GM12878 (cell line): ENCODE data around the gene CCDC137. TPM values are rescaled to one million over a fixed set of nuclear protein-coding genes. Genes with fewer than 3 reads are reported as not detected.

Experiments
- ATAC-seq: fragments of 200-7000 bp; cut with Tn5 transposase; 3 replicates; pipeline ENCODE4 v1.9.1; 2020; ENCODE audit warnings: mild to moderate bottlenecking, moderate library complexity
- BruUV-seq: library from RNA; stranded (reverse); fragments of 400-500 nt; replicated peaks from 2 replicates; lab custom pipeline; 2021; lab: Mats Ljungman, UMichigan
- CTCF ChIA-PET: fragments of 300-600 bp; sonication (Branson Sonifier 250); formaldehyde crosslinking; extraction: SDS; loops from one replicate; lab custom pipeline; 2021; ENCODE audit warnings: inconsistent platforms; lab: Yijun Ruan, JAX
- POLR2A ChIA-PET: fragments of 350-600 bp; formaldehyde crosslinking; extraction: SDS; loops from one replicate; lab custom pipeline; 2021; ENCODE audit warnings: inconsistent platforms; lab: Charles Lee
- RAD21 ChIA-PET: fragments of 300-600 bp; sonication (Branson Sonifier 250); formaldehyde crosslinking; loops from one replicate; lab custom pipeline; 2023; ENCODE audit warnings: antibody characterized with exemption; ENCODE audit not compliant: unreplicated experiment; lab: Charles Lee
- SMC1A ChIA-PET: fragments of 300-600 bp; sonication (Branson Sonifier 250); formaldehyde crosslinking; loops from one replicate; lab custom pipeline; 2023; ENCODE audit not compliant: unreplicated experiment, uncharacterized antibody; lab: Charles Lee
- DNase-seq: peaks from one replicate; pipeline ENCODE4 v3.0.0-alpha.2; 2011; ENCODE audit warnings: low read depth, low spot score
- FAIRE-seq: peaks from 3 replicates; lab custom pipeline; 2011; peaks lifted over from hg19 to GRCh38; lab: Jason Lieb, UNC
- H2AFZ ChIP-seq: 2 replicates; pipeline ENCODE4 v1.6.0; 2011; ENCODE audit warnings: low read depth, low read length, control low read depth; ENCODE audit not compliant: control insufficient read depth
- H3K27ac ChIP-seq: 2 replicates; pipeline ENCODE4 v1.5.1; 2011; ENCODE audit warnings: control low read depth; ENCODE audit not compliant: control insufficient read depth, insufficient read depth
- H3K27me3 ChIP-seq, 2 experiments: replicated peaks in 1 of 2; 2 replicates each; pipeline versions ENCODE4 v1.6.0 to v1.6.1; 2011; ENCODE audit warnings: low read length in 1 of 2; ENCODE audit not compliant: control insufficient read depth in 2 of 2, insufficient read depth in 2 of 2
- H3K36me3 ChIP-seq, 2 experiments: 2 replicates each; pipeline ENCODE4 v1.5.1; 2011; ENCODE audit warnings: low read length in 1 of 2; ENCODE audit not compliant: control insufficient read depth in 2 of 2, insufficient read depth in 2 of 2
- H3K4me1 ChIP-seq: 2 replicates; pipeline ENCODE4 v1.6.1; 2011; ENCODE audit warnings: mild to moderate bottlenecking, low read length, moderate library complexity, mixed read lengths; ENCODE audit not compliant: control insufficient read depth, insufficient read depth
- H3K4me2 ChIP-seq: 2 replicates; pipeline ENCODE4 v1.6.0; 2011; ENCODE audit warnings: control low read depth; ENCODE audit not compliant: control insufficient read depth, insufficient read depth
- H3K4me3 ChIP-seq: fragments of 200-600 bp; sonication (generic); 2 replicates; pipeline ENCODE4 v1.5.1; 2016
- H3K79me2 ChIP-seq: 2 replicates; pipeline ENCODE4 v1.6.0; 2011; ENCODE audit warnings: low read length; ENCODE audit not compliant: control insufficient read depth, insufficient read depth
- H3K9ac ChIP-seq: 2 replicates; pipeline ENCODE4 v1.8.0; 2011; ENCODE audit warnings: low read length, control low read depth, mixed read lengths; ENCODE audit not compliant: control insufficient read depth, insufficient read depth
- H3K9me3 ChIP-seq: replicated peaks from 3 replicates; pipeline ENCODE4 v1.5.1; 2011; ENCODE audit warnings: mild to moderate bottlenecking, low read length; ENCODE audit not compliant: control insufficient read depth, insufficient read depth
- H4K20me1 ChIP-seq: 2 replicates; pipeline ENCODE4 v1.6.0; 2011; ENCODE audit not compliant: control insufficient read depth, insufficient read depth
- CBX5 ChIP-seq: sonication (generic); IDR thresholded peaks from 2 replicates; pipeline ENCODE4 v1.6.1; 2016; ENCODE audit warnings: low read depth, moderate library complexity, mild to moderate bottlenecking, inconsistent platforms
- CREB1 ChIP-seq: IDR thresholded peaks from 2 replicates; pipeline ENCODE4 v1.6.1; 2012; ENCODE audit warnings: low read depth, mild to moderate bottlenecking, inconsistent platforms
- IKZF2 ChIP-seq, 2 experiments: fragments of 450-650 bp; IDR thresholded peaks; 2 replicates each; pipeline ENCODE4 v1.6.1; 2017; ENCODE audit warnings: mild to moderate bottlenecking in 2 of 2, moderate library complexity in 2 of 2
- KLF5 ChIP-seq: fragments of 450-650 bp; IDR thresholded peaks from 2 replicates; pipeline ENCODE4 v1.6.1; 2014; ENCODE audit warnings: mild to moderate bottlenecking; ENCODE audit not compliant: partially characterized antibody
- PML ChIP-seq: IDR thresholded peaks from 2 replicates; pipeline ENCODE4 v1.6.1; 2012; ENCODE audit warnings: low read length, inconsistent platforms
- RFX5 ChIP-seq: IDR thresholded peaks from 2 replicates; pipeline ENCODE4 v1.6.1; 2011; ENCODE audit warnings: low read depth, low read length, improper control_type of control experiment
- ZNF384 ChIP-seq: IDR thresholded peaks from 2 replicates; pipeline ENCODE4 v1.6.1; 2012; ENCODE audit warnings: low read depth, mild to moderate bottlenecking, low read length, improper control_type of control experiment, borderline replicate concordance
- WGBS: methylation state at CpG from one replicate; pipeline ENCODE4 v1.1.6; 2016; ENCODE audit warnings: low lambda C conversion rate; ENCODE audit not compliant: insufficient replicate concordance, insufficient coverage; ENCODE audit errors: missing lambda C conversion rate; 5-methylcytosine and 5-hydroxymethylcytosine counted together
- in situ Hi-C: fragments of 300-500 bp; cut with MboI; formaldehyde crosslinking; loops from 9 replicates; pipeline ENCODE4 v1.14.3; 2018; ENCODE audit warnings: mixed read lengths
- intact Hi-C: fragments of 100-400 bp; cut with micrococcal nuclease; formaldehyde crosslinking; loops from one replicate; pipeline ENCODE4 v1.14.2; 2022; ENCODE audit not compliant: unreplicated experiment
- polyA plus RNA-seq, 11 experiments: library from polyadenylated mRNA; depleted of rRNA in 4 of 11; unstranded in 6 of 11; stranded (reverse) in 5 of 11; fragments of >200 nt; fragmentation: Nextera tagmentation in 4 of 11; fragmentation: Illumina TruSeq in 1 of 11; extraction: Ambion mirVana in 4 of 11; extraction: Trizol in 1 of 11; gene quantifications; 1 replicate in 1 of 11; 2 replicates in 10 of 11; pipeline versions ENCODE4 v1.2.1 to v1.2.3, GENCODE V29; 2011 to 2016; ENCODE audit warnings: inconsistent platforms in 2 of 11, missing spikeins in 2 of 11, low read depth in 1 of 11
- total RNA-seq, 4 experiments: library from RNA; depleted of rRNA in 3 of 4; stranded (reverse); fragments of >200 nt in 3 of 4; fragmentation: Illumina TruSeq in 1 of 4; extraction: Trizol in 1 of 4; gene quantifications; 2 replicates each; pipeline versions ENCODE4 v1.2.1 to v1.2.3, GENCODE V29; 2013 to 2021
- TF ChIP-seq, protein P1 (sequence below): fragments of 150-350 bp; IDR thresholded peaks from 2 replicates; pipeline ENCODE4 v1.6.1; 2014; ENCODE audit warnings: mild to moderate bottlenecking, low read depth, low read length

CCDC137 gene
- total and polyA plus RNA-seq, 10 of the 15 experiments (the other 5 are each of a cell fraction or from before 2014, with no cell fraction given), result 2.2 to 45.4 (median 22.1) TPM

DNA sequence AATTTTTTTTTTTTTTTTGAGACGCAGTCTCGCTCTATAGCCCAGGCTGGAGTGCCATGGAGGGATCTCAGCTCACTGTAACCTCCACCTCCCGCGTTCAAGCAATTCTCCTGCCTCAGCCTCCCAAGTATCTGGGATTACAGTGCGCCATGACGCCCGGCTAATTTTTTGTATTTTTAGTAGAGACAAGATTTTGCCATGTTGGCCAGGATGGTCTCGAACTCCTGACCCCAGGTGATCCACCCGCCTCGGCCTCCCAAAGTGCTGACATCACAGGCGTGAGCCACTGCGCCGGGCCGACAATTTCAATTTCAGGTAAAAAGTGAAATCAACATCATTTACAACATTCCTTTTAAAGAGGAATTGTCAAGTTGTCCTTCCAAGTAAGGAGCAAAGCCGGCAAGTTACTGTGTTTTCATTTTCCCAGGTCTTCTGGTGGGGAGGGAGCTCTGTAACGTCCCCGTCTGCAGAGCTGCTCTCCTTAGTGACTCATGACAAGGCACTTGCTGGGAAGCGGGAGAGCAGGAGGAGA, 30.5 kb upstream of the CCDC137 start:
- ChIA-PET SMC1A (no interaction called here), POLR2A (interaction anchor here (0.6 to 0.7 kb wide), 2 partner anchors 178 to 295 kb away, joined by 3 to 4 read pairs; no protein-coding TSS in a partner anchor), RAD21 (no interaction called here), CTCF (no interaction called here)
- TF ChIP-seq, protein P1, sequence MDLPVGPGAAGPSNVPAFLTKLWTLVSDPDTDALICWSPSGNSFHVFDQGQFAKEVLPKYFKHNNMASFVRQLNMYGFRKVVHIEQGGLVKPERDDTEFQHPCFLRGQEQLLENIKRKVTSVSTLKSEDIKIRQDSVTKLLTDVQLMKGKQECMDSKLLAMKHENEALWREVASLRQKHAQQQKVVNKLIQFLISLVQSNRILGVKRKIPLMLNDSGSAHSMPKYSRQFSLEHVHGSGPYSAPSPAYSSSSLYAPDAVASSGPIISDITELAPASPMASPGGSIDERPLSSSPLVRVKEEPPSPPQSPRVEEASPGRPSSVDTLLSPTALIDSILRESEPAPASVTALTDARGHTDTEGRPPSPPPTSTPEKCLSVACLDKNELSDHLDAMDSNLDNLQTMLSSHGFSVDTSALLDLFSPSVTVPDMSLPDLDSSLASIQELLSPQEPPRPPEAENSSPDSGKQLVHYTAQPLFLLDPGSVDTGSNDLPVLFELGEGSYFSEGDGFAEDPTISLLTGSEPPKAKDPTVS, result no peak
- TF ChIP-seq PML (no peak), KLF5 (no peak), IKZF2 (IDR thresholded peaks at IDR 0.05) (no peak), CBX5 (no peak), CREB1 (0 out of 2 replicates have a peak, but pooled peaks have one; percentile 36), RFX5 (peak; percentile 78), ZNF384 (no peak)
- peak overlapping the region; percentile 90 for H3K9ac ChIP-seq
- peaks cover 36% of the 10 kb centered on the region for H3K79me2 ChIP-seq
- no peak for DNase-seq
- peak overlapping the region; percentile 80 for H3K27ac ChIP-seq
- no peaks in the 10 kb centered on the region for H3K27me3 ChIP-seq
- peaks cover 4% of the 10 kb centered on the region for H3K4me1 ChIP-seq
- BruUV-seq, result no TSS peak
- H4K20me1 ChIP-seq, result no peaks in the 10 kb centered on the region
- H2AFZ ChIP-seq, result no peak overlapping the region
- no peaks in the 10 kb centered on the region for H3K36me3 ChIP-seq
- H3K4me2 ChIP-seq, result peak overlapping the region; percentile 61
- H3K4me3 ChIP-seq, result peak overlapping the region; percentile 90
- H3K9me3 ChIP-seq, result no peaks in the 10 kb centered on the region
- intact Hi-C loops, result loop anchor here (2.0 kb wide), 1 partner anchor 31 kb away; the partner anchor contains the start of genes CCDC137 and OXLD1
- in situ Hi-C loops, result no loop called here
- no peak for FAIRE-seq
- peak; percentile 52 for ATAC-seq
- WGBS, result 44% methylated on average over 18 of the region's 18 CpGs
